Psoas muscle (tissue), 7 donors: ENCODE results near the gene HNRNPF. TPM values are rescaled to one million over a fixed set of nuclear protein-coding genes. Genes with fewer than 3 reads are reported as not detected.

ENCODE experiments used
- polyA plus RNA-seq, 3 donors: library from polyadenylated mRNA; stranded (reverse); fragments of 200-250 nt; gene quantifications; one replicate each; pipeline ENCODE4 v1.2.3, GENCODE V29; 2013
- total RNA-seq, 4 donors: library from RNA; stranded (reverse); fragmentation: NEBNext Ultra II Directional in 2 of 4; extraction: Animal tissue kit (Norgen Biotek cat#: 25700) in 2 of 4; gene quantifications; one replicate each; pipeline versions ENCODE4 v1.2.1 to v1.2.4, GENCODE V29; 2021 to 2023
- donor health status: healthy with polysubstance abuse.
- donor health status: DM: no; HTN: no; CAD: no; lungs with moderate emphysema.
- donor health status: Bipolar disorder and iron deficiency.
- donor health status: healthy.
- donor health status: DM: no; HTN: no; CAD: no.
- donor health status: DM: no; HTN: no; CAD: no.
- donor health status: DM: yes; HTN: yes; CAD: no.

Gene HNRNPF
- total and polyA plus RNA-seq, 7 donors = 62.1 to 154 (median 89.7) TPM

Other genes starting within 250 kb of the HNRNPF start
- gene RASGEF1A, start 142.1 kb downstream of the HNRNPF start, total RNA-seq = under 1 TPM; 0.34 to 0.69 (median 0.41) TPM
- under 1 TPM; 0.10 to 0.46 (median 0.15) TPM for gene RASGEF1A, start 142.1 kb downstream of the HNRNPF start, polyA plus RNA-seq
- 1 to 10 TPM in 1 of 4 donors, not detected in 3; 3.0 TPM for gene FXYD4, start 37.5 kb downstream of the HNRNPF start, total RNA-seq
- gene FXYD4, start 37.5 kb downstream of the HNRNPF start, polyA plus RNA-seq = under 1 TPM in 2 of 3 donors, not detected in 1; 0.18 to 0.74 TPM
- gene ZNF487, start 27.9 kb upstream of the HNRNPF start, total RNA-seq = 1 to 10 TPM; 1.2 to 2.1 (median 1.5) TPM
- 1 to 10 TPM; 2.0 to 9.8 (median 2.5) TPM for gene ZNF487, start 27.9 kb upstream of the HNRNPF start, polyA plus RNA-seq
- 1 to 10 TPM; 3.5 to 5.3 (median 4.2) TPM for gene ZNF239, start 165.4 kb upstream of the HNRNPF start, total RNA-seq
- gene ZNF239, start 165.4 kb upstream of the HNRNPF start, polyA plus RNA-seq = 1 to 10 TPM; 3.2 to 8.3 (median 7.1) TPM
- gene ZNF485, start 197.3 kb upstream of the HNRNPF start, total RNA-seq = 1 to 10 TPM; 3.4 to 6.4 (median 3.9) TPM
- gene ZNF485, start 197.3 kb upstream of the HNRNPF start, polyA plus RNA-seq = 1 to 10 TPM; 3.1 to 8.2 (median 7.0) TPM
- gene ZNF32, start 239.7 kb upstream of the HNRNPF start, total RNA-seq = 10 to 100 TPM; 46.5 to 55.5 (median 50.5) TPM
- 100 to 1,000 TPM in 1 of 3 donors, 10 to 100 TPM in 2; 69.9 to 145 (median 75.9) TPM for gene ZNF32, start 239.7 kb upstream of the HNRNPF start, polyA plus RNA-seq